ENCODE results near the gene FAM98C. TPM values are rescaled to one million over a fixed set of nuclear protein-coding genes. Genes with fewer than 3 reads are reported as not detected.

The FAM98C gene
- total and polyA plus RNA-seq, 2 of the 13 experiments (the other 11 are each of a cell fraction or from before 2014, with no cell fraction given), result 10.0 to 11.5 TPM

DNA sequence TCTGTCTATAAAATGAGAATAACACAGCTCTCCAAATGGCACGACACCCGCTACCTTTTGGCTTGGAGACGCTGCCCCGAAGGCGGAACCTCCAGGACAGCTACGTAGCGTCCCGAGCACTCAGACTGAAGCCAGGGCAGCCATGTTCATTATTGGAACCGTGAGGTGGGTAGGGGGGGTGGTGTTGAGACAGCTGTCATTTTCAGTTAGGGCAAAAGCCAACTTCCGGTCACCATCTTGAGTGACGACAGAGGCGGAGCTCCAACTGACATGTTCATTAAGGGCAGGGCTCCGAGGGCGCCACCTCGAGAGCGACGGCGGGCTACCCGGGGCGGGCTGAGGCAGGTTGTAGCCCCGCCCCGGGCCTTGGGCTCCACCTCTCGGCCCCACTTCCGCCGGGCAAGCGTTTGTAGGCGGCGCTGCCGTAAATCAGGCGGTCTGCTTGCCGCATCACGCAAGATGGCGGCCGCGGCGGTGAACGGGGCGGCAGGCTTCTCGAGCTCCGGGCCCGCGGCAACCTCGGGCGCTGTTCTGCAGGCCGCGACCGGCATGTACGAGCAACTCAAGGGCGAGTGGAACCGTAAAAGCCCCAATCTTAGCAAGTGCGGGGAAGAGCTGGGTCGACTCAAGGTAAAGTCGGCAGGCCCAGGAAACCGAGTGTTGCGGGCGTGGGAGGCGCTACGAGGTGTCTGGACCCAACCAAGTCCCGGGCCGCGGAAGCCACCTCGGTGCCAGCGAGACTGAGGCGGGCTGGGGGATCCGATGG lies 28.4 kb upstream of the FAM98C start, which contains the start of gene PSMD8 (continued):
- TF ChIP-seq, protein P1, sequence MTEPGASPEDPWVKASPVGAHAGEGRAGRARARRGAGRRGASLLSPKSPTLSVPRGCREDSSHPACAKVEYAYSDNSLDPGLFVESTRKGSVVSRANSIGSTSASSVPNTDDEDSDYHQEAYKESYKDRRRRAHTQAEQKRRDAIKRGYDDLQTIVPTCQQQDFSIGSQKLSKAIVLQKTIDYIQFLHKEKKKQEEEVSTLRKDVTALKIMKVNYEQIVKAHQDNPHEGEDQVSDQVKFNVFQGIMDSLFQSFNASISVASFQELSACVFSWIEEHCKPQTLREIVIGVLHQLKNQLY (CRISPR knock-in tag; IDR thresholded peaks at IDR 0.05), result no peak
- TF ChIP-seq HNRNPUL1 (IDR thresholded peaks at IDR 0.05; ENCODE audit: low read depth, low read length), result no peak
- TF ChIP-seq, protein P2, sequence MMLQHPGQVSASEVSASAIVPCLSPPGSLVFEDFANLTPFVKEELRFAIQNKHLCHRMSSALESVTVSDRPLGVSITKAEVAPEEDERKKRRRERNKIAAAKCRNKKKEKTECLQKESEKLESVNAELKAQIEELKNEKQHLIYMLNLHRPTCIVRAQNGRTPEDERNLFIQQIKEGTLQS (CRISPR knock-in tag; IDR thresholded peaks at IDR 0.05), result peak; percentile 56
- TF ChIP-seq, protein P3, sequence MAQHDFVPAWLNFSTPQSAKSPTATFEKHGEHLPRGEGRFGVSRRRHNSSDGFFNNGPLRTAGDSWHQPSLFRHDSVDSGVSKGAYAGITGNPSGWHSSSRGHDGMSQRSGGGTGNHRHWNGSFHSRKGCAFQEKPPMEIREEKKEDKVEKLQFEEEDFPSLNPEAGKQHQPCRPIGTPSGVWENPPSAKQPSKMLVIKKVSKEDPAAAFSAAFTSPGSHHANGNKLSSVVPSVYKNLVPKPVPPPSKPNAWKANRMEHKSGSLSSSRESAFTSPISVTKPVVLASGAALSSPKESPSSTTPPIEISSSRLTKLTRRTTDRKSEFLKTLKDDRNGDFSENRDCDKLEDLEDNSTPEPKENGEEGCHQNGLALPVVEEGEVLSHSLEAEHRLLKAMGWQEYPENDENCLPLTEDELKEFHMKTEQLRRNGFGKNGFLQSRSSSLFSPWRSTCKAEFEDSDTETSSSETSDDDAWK (CRISPR knock-in tag; IDR thresholded peaks at IDR 0.05), result no peak
- TF ChIP-seq ATM (IDR thresholded peaks at IDR 0.05; ENCODE audit: borderline replicate concordance), result no peak
- TF ChIP-seq ONECUT2 (CRISPR knock-in tag; IDR thresholded peaks at IDR 0.05), result no peak
- TF ChIP-seq DR1 (CRISPR knock-in tag; IDR thresholded peaks at IDR 0.05), result peak; percentile 64
- TF ChIP-seq ZBTB21 (CRISPR knock-in tag; IDR thresholded peaks at IDR 0.05), result peak; percentile 98
- TF ChIP-seq RARA (CRISPR knock-in tag; IDR thresholded peaks at IDR 0.05), result peak; percentile 40; the same call in 1 of the 2 replicates
- TF ChIP-seq, protein P4, sequence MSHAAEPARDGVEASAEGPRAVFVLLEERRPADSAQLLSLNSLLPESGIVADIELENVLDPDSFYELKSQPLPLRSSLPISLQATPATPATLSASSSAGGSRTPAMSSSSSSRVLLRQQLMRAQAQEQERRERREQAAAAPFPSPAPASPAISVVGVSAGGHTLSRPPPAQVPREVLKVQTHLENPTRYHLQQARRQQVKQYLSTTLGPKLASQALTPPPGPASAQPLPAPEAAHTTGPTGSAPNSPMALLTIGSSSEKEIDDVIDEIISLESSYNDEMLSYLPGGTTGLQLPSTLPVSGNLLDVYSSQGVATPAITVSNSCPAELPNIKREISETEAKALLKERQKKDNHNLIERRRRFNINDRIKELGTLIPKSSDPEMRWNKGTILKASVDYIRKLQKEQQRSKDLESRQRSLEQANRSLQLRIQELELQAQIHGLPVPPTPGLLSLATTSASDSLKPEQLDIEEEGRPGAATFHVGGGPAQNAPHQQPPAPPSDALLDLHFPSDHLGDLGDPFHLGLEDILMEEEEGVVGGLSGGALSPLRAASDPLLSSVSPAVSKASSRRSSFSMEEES (CRISPR knock-in tag; IDR thresholded peaks at IDR 0.05), result peak; percentile 51
- 0 out of 2 replicates have a peak, but pooled peaks have one; percentile 31 for TF ChIP-seq SP140L (CRISPR knock-in tag; IDR thresholded peaks at IDR 0.05; ENCODE audit: borderline replicate concordance)
- TF ChIP-seq EZH2 (conservative IDR thresholded peaks at IDR 0.05; ENCODE audit: low read depth, low read length), result no peak
- TF ChIP-seq RORA (CRISPR knock-in tag; IDR thresholded peaks at IDR 0.05), result no peak
- no peak for TF ChIP-seq MBNL3 (CRISPR knock-in tag; conservative IDR thresholded peaks at IDR 0.05)
- TF ChIP-seq ZNF569 (CRISPR knock-in tag; IDR thresholded peaks at IDR 0.05; ENCODE audit: borderline replicate concordance), result no peak
- TF ChIP-seq STAT5B (CRISPR knock-in tag; IDR thresholded peaks at IDR 0.05), result no peak
- peak; percentile 76 for TF ChIP-seq ZNF232 (CRISPR knock-in tag; IDR thresholded peaks at IDR 0.05; ENCODE audit: borderline replicate concordance)
- no peak for TF ChIP-seq IKZF1 (IDR thresholded peaks at IDR 0.05)
- no peak for TF ChIP-seq NR2F1 (CRISPR knock-in tag; IDR thresholded peaks at IDR 0.05)
- TF ChIP-seq NR3C1 (CRISPR knock-in tag; IDR thresholded peaks at IDR 0.05), result 0 out of 2 replicates have a peak, but pooled peaks have one; percentile 72
- TF ChIP-seq, protein P5, sequence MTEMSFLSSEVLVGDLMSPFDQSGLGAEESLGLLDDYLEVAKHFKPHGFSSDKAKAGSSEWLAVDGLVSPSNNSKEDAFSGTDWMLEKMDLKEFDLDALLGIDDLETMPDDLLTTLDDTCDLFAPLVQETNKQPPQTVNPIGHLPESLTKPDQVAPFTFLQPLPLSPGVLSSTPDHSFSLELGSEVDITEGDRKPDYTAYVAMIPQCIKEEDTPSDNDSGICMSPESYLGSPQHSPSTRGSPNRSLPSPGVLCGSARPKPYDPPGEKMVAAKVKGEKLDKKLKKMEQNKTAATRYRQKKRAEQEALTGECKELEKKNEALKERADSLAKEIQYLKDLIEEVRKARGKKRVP (CRISPR knock-in tag; IDR thresholded peaks at IDR 0.05), result no peak; a peak in 1 of 4 replicates
- peak; percentile 90; the same call in 1 of the 2 replicates for TF ChIP-seq ZNF691 (CRISPR knock-in tag; IDR thresholded peaks at IDR 0.05; ENCODE audit: borderline replicate concordance, low read depth)
- no peak for TF ChIP-seq ZNF337 (CRISPR knock-in tag; IDR thresholded peaks at IDR 0.05; ENCODE audit: borderline replicate concordance, low read depth)
